HepG2 (cell line): ENCODE data around the gene PARP3. TPM values are rescaled to one million over a fixed set of nuclear protein-coding genes. Genes with fewer than 3 reads are reported as not detected.

Source experiments
- ASH2L ChIP-seq: fragments of 300-600, 200-600 bp; sonication (generic); IDR thresholded peaks from 2 replicates; pipeline ENCODE4 v1.7.0; 2017; ENCODE audit warnings: low read depth, mild to moderate bottlenecking, moderate library complexity, mixed read lengths, low read length; ENCODE audit not compliant: insufficient read length
- DR1 ChIP-seq: sonication (generic); formaldehyde crosslinking; IDR thresholded peaks from 2 replicates; pipeline ENCODE4 v1.8.0; 2021; ENCODE audit warnings: mild to moderate bottlenecking, missing genetic modification reagents, inconsistent platforms
- ERF ChIP-seq: IDR thresholded peaks from 2 replicates; pipeline ENCODE4 v1.6.1; 2018; ENCODE audit warnings: missing biosample characterization, missing genetic modification reagents
- GPN1 ChIP-seq: sonication (generic); formaldehyde crosslinking; IDR thresholded peaks from 2 replicates; pipeline ENCODE4 v1.5.1; 2020; ENCODE audit warnings: missing genetic modification reagents, borderline replicate concordance
- TARDBP ChIP-seq: sonication (generic); formaldehyde crosslinking; IDR thresholded peaks from 2 replicates; pipeline ENCODE4 v1.8.0; 2022; ENCODE audit warnings: mild to moderate bottlenecking, missing genetic modification reagents
- TCF7 ChIP-seq: sonication (generic); IDR thresholded peaks from 2 replicates; pipeline ENCODE4 v1.6.1; 2016; ENCODE audit warnings: antibody characterized with exemption, low read depth
- TSC22D2 ChIP-seq: sonication (generic); formaldehyde crosslinking; IDR thresholded peaks from 2 replicates; pipeline ENCODE4 v1.5.1; 2020; ENCODE audit warnings: missing genetic modification reagents, mild to moderate bottlenecking, borderline replicate concordance
- ZMYM2 ChIP-seq: sonication (generic); formaldehyde crosslinking; IDR thresholded peaks from 2 replicates; pipeline ENCODE4 v1.8.0; 2022; ENCODE audit warnings: mild to moderate bottlenecking, missing genetic modification reagents
- polyA plus RNA-seq, 8 experiments: library from polyadenylated mRNA; depleted of rRNA in 3 of 8; stranded (reverse) in 7 of 8; unstranded in 1 of 8; fragments of >200 nt; fragmentation: Illumina TruSeq in 4 of 8; extraction: Trizol in 4 of 8; gene quantifications; 2 replicates each; pipeline versions ENCODE4 v1.2.1 to v1.2.3, GENCODE V29; 2011 to 2016; ENCODE audit warnings: low read depth in 4 of 8, missing spikeins in 1 of 8, mixed read lengths in 1 of 8; ENCODE audit not compliant: insufficient read depth in 1 of 8
- total RNA-seq, 5 experiments: library from RNA; depleted of rRNA; stranded (reverse); fragments of >200 nt; fragmentation: Illumina TruSeq; extraction: Trizol; gene quantifications; 2 replicates each; pipeline ENCODE4 v1.2.3, GENCODE V29; 2016; ENCODE audit warnings: low read depth in 1 of 5
- TF ChIP-seq, protein P1 (sequence below): sonication (generic); formaldehyde crosslinking; IDR thresholded peaks from 2 replicates; pipeline ENCODE4 v1.4.0; 2020; ENCODE audit warnings: missing genetic modification reagents, mild to moderate bottlenecking, borderline replicate concordance
- TF ChIP-seq, protein P2 (sequence below): sonication (generic); formaldehyde crosslinking; IDR thresholded peaks from 2 replicates; pipeline ENCODE4 v1.5.0; 2020; ENCODE audit warnings: mild to moderate bottlenecking, missing genetic modification reagents, moderate library complexity
- TF ChIP-seq, protein P3 (sequence below): sonication (generic); formaldehyde crosslinking; IDR thresholded peaks from 2 replicates; pipeline ENCODE4 v1.5.1; 2020; ENCODE audit warnings: missing genetic modification reagents, mild to moderate bottlenecking, borderline replicate concordance
- TF ChIP-seq, protein P4 (sequence below): sonication (generic); formaldehyde crosslinking; IDR thresholded peaks from 2 replicates; pipeline ENCODE4 v1.9.0; 2022; ENCODE audit warnings: missing genetic modification reagents, mild to moderate bottlenecking, borderline replicate concordance
- TF ChIP-seq, protein P5 (sequence below): sonication (generic); formaldehyde crosslinking; IDR thresholded peaks from 2 replicates; pipeline ENCODE4 v1.4.0; 2020; ENCODE audit warnings: mild to moderate bottlenecking, missing genetic modification reagents, borderline replicate concordance

Gene PARP3
- total and polyA plus RNA-seq, 2 of the 13 experiments (the other 11 are each of a cell fraction or from before 2014, with no cell fraction given), result 11.2 to 21.5 TPM

DNA sequence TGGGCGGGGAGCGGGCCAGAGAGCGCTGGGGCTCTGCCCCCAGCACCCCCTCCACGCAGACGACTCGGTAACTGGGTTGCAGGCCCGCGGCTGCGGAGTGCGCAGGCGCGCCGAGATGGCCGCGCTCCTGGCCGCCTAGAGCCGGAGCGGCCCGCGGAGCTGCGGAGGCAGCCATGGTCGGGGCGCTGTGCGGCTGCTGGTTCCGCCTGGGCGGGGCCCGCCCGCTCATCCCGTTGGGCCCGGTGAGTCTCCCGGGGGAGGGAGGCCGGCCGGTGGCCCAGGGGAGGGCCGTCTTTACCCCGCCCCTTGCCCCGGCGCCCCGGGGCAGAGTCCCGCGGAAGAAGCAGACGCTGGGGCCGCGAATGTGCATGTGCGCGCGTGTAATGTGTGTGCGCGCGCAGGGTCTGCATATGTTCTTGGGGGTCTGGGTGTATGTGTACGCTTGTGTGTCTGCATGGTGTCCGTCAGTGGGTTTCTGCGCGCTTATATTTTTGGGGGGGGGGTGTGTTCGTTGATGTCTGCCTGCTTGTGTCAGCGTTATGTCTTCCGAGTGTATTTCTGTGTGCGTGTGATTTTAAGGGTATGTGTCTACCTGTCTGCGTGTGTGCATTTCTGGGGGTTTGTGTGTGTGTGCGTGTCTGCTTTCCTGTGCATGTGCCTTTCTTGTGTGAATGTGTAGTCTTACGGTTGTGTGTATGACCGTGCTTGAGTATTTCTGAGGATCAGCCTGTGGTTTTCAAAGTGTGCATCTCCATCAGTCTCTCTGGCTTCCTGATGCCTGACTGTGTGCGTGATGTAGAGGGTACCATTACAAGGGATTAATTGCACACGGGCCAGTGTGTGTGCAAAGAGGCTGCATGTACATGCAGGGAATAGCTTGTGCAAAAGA is 33.0 kb downstream of the PARP3 start, which contains the start of gene ABHD14A (continued):
- TF ChIP-seq, protein P1, sequence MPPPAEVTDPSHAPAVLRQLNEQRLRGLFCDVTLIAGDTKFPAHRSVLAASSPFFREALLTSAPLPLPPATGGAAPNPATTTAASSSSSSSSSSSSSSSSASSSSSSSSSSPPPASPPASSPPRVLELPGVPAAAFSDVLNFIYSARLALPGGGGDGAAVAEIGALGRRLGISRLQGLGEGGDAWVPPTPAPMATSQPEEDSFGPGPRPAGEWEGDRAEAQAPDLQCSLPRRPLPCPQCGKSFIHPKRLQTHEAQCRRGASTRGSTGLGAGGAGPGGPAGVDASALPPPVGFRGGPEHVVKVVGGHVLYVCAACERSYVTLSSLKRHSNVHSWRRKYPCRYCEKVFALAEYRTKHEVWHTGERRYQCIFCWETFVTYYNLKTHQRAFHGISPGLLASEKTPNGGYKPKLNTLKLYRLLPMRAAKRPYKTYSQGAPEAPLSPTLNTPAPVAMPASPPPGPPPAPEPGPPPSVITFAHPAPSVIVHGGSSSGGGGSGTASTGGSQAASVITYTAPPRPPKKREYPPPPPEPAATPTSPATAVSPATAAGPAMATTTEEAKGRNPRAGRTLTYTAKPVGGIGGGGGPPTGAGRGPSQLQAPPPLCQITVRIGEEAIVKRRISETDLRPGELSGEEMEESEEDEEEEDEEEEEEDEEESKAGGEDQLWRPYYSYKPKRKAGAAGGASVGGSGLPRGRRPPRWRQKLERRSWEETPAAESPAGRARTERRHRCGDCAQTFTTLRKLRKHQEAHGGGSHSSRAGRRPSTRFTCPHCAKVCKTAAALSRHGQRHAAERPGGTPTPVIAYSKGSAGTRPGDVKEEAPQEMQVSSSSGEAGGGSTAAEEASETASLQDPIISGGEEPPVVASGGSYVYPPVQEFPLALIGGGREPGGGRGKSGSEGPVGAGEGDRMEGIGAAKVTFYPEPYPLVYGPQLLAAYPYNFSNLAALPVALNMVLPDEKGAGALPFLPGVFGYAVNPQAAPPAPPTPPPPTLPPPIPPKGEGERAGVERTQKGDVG (CRISPR knock-in tag), result no peak
- TF ChIP-seq TCF7 (no peak), ERF (CRISPR knock-in tag) (peak; percentile 4), TSC22D2 (CRISPR knock-in tag) (no peak), GPN1 (CRISPR knock-in tag) (no peak), ASH2L (peak; percentile 51), TARDBP (CRISPR knock-in tag) (no peak), DR1 (CRISPR knock-in tag) (no peak), ZMYM2 (no peak)
- TF ChIP-seq, protein P2, sequence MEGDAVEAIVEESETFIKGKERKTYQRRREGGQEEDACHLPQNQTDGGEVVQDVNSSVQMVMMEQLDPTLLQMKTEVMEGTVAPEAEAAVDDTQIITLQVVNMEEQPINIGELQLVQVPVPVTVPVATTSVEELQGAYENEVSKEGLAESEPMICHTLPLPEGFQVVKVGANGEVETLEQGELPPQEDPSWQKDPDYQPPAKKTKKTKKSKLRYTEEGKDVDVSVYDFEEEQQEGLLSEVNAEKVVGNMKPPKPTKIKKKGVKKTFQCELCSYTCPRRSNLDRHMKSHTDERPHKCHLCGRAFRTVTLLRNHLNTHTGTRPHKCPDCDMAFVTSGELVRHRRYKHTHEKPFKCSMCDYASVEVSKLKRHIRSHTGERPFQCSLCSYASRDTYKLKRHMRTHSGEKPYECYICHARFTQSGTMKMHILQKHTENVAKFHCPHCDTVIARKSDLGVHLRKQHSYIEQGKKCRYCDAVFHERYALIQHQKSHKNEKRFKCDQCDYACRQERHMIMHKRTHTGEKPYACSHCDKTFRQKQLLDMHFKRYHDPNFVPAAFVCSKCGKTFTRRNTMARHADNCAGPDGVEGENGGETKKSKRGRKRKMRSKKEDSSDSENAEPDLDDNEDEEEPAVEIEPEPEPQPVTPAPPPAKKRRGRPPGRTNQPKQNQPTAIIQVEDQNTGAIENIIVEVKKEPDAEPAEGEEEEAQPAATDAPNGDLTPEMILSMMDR (CRISPR knock-in tag), result no peak; the same call in 1 of the 2 replicates
- TF ChIP-seq, protein P3, sequence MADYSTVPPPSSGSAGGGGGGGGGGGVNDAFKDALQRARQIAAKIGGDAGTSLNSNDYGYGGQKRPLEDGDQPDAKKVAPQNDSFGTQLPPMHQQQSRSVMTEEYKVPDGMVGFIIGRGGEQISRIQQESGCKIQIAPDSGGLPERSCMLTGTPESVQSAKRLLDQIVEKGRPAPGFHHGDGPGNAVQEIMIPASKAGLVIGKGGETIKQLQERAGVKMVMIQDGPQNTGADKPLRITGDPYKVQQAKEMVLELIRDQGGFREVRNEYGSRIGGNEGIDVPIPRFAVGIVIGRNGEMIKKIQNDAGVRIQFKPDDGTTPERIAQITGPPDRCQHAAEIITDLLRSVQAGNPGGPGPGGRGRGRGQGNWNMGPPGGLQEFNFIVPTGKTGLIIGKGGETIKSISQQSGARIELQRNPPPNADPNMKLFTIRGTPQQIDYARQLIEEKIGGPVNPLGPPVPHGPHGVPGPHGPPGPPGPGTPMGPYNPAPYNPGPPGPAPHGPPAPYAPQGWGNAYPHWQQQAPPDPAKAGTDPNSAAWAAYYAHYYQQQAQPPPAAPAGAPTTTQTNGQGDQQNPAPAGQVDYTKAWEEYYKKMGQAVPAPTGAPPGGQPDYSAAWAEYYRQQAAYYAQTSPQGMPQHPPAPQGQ, result peak; percentile 83; the same call in 1 of the 2 replicates
- TF ChIP-seq, protein P4, sequence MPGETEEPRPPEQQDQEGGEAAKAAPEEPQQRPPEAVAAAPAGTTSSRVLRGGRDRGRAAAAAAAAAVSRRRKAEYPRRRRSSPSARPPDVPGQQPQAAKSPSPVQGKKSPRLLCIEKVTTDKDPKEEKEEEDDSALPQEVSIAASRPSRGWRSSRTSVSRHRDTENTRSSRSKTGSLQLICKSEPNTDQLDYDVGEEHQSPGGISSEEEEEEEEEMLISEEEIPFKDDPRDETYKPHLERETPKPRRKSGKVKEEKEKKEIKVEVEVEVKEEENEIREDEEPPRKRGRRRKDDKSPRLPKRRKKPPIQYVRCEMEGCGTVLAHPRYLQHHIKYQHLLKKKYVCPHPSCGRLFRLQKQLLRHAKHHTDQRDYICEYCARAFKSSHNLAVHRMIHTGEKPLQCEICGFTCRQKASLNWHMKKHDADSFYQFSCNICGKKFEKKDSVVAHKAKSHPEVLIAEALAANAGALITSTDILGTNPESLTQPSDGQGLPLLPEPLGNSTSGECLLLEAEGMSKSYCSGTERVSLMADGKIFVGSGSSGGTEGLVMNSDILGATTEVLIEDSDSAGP, result no peak
- TF ChIP-seq, protein P5, sequence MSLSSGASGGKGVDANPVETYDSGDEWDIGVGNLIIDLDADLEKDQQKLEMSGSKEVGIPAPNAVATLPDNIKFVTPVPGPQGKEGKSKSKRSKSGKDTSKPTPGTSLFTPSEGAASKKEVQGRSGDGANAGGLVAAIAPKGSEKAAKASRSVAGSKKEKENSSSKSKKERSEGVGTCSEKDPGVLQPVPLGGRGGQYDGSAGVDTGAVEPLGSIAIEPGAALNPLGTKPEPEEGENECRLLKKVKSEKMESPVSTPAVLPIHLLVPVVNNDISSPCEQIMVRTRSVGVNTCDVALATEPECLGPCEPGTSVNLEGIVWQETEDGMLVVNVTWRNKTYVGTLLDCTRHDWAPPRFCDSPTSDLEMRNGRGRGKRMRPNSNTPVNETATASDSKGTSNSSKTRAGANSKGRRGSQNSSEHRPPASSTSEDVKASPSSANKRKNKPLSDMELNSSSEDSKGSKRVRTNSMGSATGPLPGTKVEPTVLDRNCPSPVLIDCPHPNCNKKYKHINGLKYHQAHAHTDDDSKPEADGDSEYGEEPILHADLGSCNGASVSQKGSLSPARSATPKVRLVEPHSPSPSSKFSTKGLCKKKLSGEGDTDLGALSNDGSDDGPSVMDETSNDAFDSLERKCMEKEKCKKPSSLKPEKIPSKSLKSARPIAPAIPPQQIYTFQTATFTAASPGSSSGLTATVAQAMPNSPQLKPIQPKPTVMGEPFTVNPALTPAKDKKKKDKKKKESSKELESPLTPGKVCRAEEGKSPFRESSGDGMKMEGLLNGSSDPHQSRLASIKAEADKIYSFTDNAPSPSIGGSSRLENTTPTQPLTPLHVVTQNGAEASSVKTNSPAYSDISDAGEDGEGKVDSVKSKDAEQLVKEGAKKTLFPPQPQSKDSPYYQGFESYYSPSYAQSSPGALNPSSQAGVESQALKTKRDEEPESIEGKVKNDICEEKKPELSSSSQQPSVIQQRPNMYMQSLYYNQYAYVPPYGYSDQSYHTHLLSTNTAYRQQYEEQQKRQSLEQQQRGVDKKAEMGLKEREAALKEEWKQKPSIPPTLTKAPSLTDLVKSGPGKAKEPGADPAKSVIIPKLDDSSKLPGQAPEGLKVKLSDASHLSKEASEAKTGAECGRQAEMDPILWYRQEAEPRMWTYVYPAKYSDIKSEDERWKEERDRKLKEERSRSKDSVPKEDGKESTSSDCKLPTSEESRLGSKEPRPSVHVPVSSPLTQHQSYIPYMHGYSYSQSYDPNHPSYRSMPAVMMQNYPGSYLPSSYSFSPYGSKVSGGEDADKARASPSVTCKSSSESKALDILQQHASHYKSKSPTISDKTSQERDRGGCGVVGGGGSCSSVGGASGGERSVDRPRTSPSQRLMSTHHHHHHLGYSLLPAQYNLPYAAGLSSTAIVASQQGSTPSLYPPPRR, result no peak
